ENCODE results near the gene REEP1.

The REEP1 gene

DNA sequence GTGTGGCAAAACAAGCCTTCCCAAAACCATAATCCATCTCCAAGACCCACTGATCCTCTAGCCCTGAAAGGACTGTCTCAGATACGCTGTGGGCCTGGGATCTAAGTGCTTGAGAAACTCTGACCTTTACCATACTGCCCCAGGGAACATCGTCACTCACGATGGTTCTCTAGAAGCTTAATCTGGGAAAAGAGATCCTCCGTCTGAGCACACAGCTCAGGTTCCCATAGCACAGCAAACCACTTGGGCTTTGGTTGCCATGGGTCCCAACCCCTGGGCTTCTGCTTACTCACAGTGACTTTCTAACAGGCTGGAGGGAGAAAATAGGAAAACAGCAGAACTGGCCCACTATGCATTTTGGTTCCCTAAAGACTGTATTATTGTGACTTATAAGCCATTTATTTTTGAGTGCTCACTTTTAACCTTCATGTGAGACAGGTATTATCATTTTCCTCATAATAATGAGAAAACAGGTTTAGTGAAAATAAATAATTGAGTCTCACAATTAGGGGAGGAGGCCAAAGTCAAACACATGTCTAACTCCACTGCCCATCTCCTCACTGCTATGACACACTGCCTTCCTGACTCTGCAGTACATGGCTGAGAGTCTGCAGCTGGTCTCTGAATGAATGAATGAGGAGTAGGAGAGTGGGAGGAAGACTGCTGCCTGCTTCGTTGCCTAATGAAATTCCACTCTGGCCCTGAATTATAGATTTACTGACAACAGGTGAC, 46.7 kb downstream of the REEP1 start:
- TF ChIP-seq, protein P1, sequence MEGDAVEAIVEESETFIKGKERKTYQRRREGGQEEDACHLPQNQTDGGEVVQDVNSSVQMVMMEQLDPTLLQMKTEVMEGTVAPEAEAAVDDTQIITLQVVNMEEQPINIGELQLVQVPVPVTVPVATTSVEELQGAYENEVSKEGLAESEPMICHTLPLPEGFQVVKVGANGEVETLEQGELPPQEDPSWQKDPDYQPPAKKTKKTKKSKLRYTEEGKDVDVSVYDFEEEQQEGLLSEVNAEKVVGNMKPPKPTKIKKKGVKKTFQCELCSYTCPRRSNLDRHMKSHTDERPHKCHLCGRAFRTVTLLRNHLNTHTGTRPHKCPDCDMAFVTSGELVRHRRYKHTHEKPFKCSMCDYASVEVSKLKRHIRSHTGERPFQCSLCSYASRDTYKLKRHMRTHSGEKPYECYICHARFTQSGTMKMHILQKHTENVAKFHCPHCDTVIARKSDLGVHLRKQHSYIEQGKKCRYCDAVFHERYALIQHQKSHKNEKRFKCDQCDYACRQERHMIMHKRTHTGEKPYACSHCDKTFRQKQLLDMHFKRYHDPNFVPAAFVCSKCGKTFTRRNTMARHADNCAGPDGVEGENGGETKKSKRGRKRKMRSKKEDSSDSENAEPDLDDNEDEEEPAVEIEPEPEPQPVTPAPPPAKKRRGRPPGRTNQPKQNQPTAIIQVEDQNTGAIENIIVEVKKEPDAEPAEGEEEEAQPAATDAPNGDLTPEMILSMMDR (IDR thresholded peaks at IDR 0.05; ENCODE audit: borderline replicate concordance, insufficient read depth, low read depth, low read length) = no peak
- H3K4me3 ChIP-seq (ENCODE audit: low read depth, low read length) = no peak overlapping the region

DNA sequence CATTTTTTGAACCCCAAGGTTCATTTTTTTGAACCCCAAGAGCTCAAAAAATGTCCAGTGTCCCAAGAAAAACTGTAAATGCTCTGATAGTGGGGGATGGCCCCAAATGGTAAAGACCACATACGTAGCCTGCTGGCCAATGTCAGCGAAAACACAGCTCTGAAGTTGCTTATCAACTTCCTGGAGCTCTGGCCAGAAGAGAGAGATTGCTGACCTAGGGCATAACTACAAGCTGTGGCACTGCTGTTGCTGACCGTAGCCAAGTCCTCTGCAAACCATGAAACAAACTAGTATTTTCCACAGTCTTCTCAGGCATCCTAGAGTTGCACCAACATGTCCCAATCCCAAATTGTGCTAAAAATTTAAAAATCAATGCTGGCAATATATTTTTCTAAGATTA, 50.9 kb downstream of the REEP1 start:
- TF ChIP-seq, protein P1 (IDR thresholded peaks at IDR 0.05; ENCODE audit: borderline replicate concordance, insufficient read depth, low read depth, low read length) = no peak

DNA sequence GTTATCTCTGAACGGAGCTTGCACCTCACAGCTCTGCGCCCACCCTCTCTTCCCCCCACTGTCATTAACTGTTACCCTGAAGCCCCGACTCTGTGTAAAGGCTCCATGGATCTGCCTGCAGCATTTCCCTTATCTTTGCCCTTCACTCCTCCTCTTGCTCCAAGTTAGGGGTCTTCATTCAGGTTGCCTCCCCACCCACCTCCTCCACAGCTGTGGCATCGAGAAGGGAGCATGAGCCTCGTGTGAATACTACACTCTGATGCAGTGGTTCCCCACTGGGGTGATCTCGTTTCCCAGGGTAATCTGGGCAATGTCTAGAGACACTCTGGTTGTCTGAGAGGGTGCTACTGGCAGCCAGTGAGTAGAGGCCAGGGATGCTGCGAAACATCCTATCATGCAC, 51.4 kb downstream of the REEP1 start:
- TF ChIP-seq, protein P1 (IDR thresholded peaks at IDR 0.05; ENCODE audit: borderline replicate concordance, insufficient read depth, low read depth, low read length) = no peak

More for the DNA sequence above, 50.9 kb downstream of the REEP1 start:
- no peak overlapping the region for H3K4me3 ChIP-seq (ENCODE audit: low read depth, low read length)

DNA sequence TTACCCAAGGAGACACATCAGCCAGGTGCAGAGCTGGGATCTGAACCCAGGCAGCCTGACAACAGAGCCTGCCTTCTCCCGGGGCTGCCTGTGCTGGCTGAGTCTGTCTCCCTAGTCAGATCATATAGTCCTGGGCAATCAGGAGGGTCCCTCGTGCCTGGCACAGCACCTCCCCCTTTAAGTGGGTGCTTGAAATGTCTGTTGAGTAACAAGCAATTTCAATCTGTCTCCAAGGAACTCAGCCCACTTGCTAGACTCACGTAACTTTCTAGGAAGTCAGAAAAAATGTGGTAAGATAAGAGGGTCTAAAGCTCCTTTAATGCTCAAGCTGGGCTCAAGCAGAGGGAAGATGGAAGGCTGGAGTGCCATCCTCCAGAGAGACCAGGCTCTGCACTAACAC, 51.9 kb downstream of the REEP1 start:
- TF ChIP-seq, protein P1 (IDR thresholded peaks at IDR 0.05; ENCODE audit: borderline replicate concordance, insufficient read depth, low read depth, low read length) = no peak
- no peak overlapping the region for H3K4me3 ChIP-seq (ENCODE audit: low read depth, low read length)

More for the DNA sequence above, 51.4 kb downstream of the REEP1 start:
- H3K4me3 ChIP-seq (ENCODE audit: low read depth, low read length) = no peak overlapping the region

DNA sequence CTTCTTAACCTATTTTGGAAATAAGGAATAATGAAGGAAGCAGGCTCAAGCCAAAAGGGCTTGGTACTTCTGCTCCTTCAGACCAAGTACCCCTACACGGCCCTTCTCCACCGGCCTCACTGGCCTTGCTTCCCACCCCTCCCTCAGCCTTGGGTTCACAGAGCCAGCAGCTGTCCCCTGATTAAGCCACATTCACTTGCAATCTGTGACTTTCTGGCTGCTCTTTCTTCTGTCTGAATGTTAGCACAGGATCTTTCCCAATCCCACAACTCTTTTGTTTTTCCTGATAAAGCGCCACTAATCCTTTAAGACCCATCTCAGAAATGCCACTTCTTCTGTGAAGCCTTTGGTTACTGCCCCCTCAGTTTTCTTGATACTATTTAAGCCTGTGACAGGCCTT, 52.4 kb downstream of the REEP1 start:
- H3K4me3 ChIP-seq (ENCODE audit: low read depth, low read length) = no peak overlapping the region
- TF ChIP-seq, protein P1 (IDR thresholded peaks at IDR 0.05; ENCODE audit: borderline replicate concordance, insufficient read depth, low read depth, low read length) = no peak

DNA sequence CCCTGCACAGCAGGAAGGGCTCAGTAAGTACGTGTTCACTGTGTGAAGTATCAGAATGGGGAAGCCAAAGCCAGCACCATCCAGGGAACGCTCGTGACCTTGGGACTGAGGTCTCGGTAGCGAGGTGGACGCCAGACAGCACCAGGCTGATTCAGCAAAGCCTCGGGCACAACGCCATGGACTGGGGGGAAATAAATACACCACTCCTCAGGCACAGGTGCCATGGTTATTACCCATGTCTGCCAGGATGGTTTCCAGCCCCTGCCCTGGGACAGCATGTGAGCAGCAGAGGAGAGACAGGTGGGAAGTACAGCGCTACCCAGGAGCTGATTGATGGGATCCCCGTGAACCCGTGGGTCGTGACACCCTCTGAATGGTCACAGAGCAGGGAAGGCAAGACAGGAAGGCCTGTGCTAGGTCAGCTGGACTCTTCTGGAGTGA, 53.0 kb downstream of the REEP1 start:
- no peak overlapping the region for H3K4me3 ChIP-seq (ENCODE audit: low read depth, low read length)
- TF ChIP-seq, protein P1 (IDR thresholded peaks at IDR 0.05; ENCODE audit: borderline replicate concordance, insufficient read depth, low read depth, low read length) = no peak

DNA sequence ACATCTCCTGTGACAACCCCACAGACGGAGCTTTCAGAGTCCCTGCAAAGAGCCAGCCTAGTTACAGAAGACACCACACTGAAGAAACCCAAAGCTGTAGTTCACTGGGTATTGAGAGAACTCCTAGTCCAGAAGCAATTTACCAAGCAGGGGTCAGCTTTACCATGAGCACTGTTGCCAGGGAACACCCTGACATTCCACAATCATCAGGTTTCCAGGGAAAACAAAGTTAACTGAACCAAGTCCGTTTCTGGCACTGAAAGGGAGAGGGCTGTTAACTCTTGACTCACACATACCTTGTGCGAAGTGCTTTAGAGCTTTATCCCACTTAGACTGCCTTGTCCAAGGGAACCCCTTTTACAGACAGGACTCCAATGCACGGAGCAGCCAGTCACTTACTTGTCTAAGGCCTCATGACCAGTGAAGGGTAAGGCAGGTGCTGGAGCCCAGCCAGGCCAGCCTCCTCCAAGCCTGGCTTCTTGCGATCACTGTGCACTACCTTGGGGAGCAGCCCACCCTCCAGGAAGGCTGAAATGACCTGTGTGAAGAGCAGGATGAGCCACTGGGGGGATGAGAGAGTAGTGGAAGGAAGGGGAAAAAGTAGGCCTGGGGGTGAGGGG, 53.9 kb downstream of the REEP1 start:
- TF ChIP-seq, protein P1 (IDR thresholded peaks at IDR 0.05; ENCODE audit: borderline replicate concordance, insufficient read depth, low read depth, low read length) = no peak
- H3K4me3 ChIP-seq (ENCODE audit: low read depth, low read length) = no peak overlapping the region
